Stimulated activated CD4-positive, alpha-beta T cell treated with anti-CD3 and anti-CD28 coated beads, TNF-alpha, amount 100 ng/mL, for 1 hour (primary cell): ENCODE data around the gene RBM23.
"Not testable (repeated sequence)": the region's sequence is repeated elsewhere in the genome, so short reads cannot be mapped to it uniquely, and the experiment has no call there.

Experiments used
- DNase-seq, 3 donors: peaks; one replicate each; pipeline ENCODE4 v3.0.0-alpha.2; 2020; ENCODE audit warnings: low read depth in 3 of 3, low spot score in 1 of 3

RBM23 gene

DNA sequence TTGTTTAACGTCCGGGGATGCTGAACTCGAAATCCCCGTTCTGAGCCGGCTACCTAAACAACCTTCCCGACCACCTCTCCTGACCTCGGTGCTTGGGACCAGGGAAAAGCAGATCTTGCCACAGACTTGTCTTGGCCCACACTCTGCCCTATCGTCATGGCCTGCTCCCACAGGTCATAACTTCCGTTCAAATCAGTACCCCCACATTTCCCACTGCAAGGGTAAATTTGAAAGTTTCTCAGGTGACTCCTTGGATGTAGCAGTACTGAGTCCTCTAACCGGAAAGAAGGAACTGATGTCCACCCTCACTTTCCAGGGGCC lies 612 bp upstream of the RBM23 start:
- DNase-seq, result no peak

DNA sequence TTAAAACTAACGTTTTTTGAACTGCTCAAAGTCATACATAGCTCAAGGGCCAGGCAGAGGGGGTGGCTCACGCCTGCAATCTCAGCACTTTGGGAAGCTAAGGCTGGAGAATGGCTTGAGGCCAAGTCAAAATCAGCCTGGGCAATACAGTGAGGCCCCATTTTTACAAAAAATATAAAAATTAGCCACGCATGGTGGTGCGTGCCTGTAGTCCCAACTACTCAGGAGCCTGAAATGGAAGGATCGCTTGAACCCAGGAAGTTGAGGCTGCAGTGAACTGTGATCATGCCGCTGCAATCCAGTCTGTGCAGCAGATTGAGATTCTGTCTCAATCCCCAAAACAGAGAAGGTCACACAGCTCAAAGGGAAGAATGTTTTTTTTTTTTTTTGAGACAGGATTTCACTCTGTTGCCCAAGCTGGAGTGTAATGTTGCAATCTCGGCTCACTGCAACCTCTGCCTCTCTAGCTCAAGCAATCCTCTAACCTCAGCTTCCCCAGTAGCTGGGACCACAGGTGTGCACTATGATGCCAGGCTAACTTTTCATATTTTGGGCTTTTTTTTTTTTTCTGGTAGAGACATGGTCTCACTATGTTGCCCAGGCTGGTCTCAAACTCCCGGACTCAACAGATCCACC lies 2.9 kb downstream of the RBM23 start:
- no peak for DNase-seq

DNA sequence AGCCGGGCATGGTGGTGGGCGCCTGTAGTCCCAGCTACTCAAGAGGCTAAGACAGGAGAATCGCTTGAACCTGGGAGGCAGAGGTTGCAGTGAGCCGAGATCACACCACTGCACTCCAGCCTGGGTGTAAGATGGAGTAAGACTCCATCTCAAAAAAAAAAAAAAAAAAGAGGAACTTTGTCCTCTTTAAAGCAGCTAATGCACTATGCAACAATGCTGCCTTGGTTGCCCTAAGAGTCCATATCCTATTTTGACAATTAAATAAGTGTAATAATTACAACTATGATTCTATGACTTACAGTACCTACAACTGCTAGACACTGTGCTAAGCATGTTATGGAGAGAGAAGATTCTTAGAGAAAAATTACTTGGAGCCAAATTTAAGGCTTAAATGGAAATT lies 4.1 kb downstream of the RBM23 start:
- not testable (repeated sequence) for DNase-seq

DNA sequence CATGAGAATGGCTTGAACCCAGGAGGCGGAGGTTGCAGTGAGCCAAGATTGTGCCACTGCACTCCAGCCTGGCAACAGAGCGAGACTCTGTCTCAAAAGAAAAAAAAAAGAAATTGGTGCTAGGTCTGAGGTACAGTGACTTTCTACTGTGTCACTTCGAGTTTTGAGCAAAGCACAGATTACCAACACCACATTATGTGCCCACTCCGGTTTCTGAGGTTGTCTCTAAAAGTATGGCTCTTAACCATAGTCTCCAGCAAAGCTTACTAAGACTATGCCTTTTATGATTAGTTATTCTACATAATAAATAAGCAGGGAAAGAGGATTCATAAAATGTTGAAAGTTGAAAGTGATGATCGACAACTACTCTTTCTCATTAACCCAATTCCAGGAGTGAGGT lies 8.0 kb downstream of the RBM23 start:
- DNase-seq, result no peak

DNA sequence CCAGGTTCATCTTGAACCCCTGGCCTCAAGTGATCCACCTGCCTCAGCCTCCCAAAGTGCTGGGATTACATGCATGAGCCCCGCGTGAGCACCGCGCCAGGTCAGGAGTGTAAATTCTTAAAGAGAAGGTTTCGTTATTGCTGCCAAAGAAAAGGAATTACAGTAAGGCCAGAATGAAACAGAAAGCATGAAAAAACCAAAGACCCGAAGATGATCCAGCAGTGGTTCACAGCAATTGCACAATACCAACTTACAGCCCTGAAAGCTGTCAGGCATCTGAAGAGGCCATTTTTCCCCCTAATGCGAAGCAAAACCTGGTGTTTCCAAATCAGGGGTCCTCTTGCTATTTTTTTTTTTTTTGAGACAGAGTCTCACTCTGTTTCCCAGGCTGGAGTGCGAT lies 10.3 kb downstream of the RBM23 start:
- no peak for DNase-seq

DNA sequence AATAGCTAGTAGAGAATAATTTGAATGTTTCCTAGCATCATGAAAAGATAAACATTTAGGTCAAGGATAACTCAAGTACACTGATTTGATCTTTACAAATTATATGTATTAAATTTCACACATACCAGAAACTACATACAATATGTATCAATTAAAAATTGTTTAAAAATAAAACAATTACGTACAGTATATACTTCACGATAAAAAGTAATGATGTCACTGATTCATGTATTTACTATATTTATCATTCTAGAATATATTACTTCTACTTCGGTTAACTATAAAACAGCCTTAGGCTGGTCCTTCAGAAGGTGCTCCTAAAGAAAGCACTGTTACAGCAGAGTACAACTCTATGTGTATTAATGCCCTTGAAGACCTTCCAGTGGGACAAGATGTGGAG lies 11.5 kb downstream of the RBM23 start:
- DNase-seq, result no peak

DNA sequence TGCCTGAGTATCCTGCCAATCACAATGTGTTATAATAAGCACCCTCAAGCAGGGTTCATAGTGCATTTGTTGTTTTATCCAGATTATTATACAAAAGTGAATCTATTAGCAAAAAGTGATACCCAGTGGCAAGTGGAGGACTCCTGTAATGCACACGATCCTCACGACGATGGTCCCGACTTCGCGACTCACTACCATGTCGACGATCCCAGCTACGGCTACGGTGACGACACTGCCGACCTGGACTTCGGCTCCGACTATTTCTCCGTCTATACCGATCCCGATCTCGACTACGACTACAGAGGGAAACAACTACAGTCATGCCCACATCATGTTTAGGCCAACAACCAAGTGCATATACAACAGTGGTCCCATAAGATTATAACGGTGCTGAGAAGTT lies 12.9 kb downstream of the RBM23 start:
- no peak for DNase-seq

DNA sequence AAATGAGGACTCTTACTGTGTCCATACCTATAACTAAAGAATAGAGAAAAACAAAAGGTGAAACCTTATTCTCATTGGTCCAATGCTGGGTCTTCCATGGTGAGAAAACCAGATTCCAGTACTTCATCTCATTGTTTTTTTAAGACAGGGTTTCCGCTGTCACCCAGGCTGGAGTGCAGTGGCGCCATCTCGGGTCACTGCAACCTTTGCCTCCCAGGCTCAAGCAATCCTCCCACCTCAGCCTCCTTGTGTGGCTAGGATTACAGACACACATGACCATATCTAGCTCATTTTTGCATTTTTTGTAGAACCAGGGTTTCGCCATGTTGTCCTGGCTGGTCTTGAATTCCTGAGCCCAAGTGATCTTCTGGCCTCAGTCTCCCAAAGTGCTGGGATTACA lies 13.3 kb downstream of the RBM23 start:
- no peak for DNase-seq

DNA sequence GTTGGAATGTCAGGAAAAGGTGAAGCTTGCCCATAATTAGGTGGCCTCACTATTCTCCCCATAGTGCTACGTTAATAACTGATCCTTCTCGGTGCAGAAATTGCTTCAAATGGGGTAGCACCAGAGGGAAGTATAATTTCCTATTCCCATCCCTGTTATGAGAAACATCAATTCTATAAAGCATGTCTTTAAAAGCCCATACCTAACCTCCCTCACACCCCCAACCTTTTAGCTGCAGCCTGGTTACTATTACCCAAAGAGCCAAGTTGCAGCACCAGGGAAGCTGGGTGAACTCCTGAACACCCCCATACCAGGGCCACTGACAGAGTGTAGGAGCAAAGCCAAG lies 15.2 kb downstream of the RBM23 start:
- DNase-seq, result no peak

DNA sequence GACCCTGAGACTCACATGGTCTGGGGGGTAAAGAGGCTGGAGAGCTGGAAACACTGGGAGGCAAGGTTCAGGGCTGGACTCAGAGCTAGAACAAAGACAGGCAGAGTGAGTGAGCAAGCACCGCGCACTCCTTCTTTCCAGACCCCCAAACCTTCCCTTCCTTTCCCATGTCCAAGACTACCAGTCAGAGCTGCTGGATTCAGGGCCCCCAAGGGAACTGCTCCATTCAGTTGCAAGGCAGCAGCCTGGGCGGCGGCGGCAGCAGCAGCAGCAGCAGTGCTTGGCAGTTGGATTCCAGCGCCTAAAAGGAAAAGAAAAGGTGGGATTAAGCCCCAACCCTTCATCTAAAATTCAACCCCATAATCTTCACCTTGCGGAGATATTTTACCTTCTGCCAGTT lies 17.1 kb downstream of the RBM23 start:
- no peak for DNase-seq

DNA sequence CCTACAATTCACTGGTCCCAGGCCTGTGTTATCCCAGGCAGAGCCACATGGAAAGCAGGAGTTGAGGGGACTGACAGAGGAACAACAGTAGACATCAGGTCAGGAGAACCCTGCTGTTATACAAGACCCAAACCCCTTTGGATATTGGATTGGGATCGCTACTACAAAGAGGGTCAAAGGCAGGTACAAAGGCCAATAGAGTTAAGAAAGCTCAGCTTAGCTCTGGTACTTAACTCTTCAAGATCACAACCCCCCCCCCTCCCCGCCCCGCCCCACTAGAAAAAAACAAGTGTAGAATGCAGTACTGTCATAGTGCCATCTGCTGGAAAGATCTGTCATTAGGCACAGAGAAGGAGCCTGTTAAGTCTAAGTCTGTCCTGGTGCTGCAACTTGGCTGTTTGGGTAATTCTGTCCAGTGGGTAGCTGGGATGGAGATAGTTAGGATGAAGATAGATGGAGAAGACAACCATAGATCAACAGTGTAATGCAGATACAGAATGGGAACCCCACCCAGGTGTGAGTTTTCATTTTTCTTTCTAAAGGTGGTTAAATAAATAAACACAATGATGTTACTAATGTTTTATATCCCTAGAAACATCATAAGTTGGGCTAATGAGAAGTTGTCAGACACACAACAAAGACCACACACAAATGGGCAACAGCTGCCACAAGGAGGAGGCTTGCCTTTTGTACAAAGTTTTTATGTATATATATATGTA lies 18.7 kb downstream of the RBM23 start:
- DNase-seq, result no peak

DNA sequence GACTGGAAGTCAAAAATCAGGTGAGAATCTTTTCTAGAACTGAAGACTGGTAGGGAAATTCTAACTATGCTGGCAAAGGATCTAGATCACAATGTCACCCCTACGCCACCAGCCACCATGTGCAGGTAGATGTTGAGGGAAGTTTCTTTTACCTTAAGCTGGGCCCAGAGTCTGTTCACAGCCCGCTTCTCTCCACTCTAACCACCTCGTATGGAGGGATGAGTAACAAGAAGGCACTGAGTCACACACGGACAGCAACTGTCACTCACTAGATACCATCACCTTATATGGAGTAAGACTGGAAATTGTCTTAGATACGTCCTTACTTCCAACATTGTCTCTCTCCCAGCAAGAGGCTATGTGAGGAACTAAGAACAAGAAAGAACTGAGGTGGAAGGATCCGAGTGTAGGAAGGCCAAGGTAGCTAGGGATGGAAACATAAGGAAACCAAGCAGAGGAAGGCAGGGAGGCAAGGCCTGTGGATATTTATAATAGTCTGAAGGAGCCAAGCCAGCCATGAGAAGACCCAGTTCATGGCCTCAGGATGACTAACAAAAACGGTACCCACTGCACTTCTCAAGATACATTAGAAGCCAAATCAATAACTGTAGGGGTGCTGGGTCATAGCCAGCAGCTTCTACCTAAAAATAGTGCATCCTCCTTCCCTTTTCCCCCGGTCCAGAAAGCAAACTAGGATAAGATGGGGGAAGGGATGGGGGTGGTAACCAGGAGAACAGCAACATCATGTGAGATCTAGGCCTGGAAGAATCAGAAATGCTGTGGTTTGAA lies 20.5 kb downstream of the RBM23 start:
- DNase-seq, result no peak

DNA sequence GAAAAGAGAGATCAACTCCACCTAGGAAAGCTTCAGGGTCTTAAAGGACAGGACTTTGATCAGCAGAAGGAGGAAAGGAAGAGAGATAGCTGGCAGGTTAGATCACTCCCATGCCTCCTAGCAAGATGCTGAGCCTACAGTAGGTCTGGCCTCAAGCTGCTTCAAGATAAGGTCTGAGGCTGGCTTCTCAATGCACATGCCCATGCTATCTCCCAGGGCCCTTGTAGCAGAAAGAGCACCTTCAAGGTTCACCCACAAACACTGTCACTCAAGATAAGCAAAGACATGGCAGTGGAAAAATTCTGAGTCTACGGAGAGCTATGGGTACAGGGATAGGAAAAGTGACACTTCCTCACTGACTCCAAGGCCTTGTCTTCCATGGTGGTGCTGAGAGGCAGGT lies 21.6 kb downstream of the RBM23 start:
- no peak for DNase-seq

DNA sequence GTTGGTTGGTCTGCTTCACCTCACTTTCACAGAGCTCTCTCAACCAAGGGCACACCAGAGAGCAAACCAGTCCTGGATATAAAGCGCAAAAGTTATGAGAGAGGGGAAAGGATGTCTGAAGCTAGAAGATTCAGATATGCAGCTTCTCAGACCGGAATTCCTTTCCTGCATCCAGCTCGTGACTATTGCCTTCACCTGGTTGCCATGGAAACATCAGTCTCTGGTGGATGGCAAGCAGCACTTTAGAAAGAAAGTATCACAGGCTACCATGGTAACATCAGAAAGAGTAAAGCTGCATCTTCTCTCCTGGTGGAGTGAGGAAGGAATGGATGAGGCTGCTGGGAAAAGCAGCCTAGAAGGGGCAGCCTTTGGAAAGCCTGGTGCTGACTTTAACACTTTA lies 22.2 kb downstream of the RBM23 start:
- DNase-seq, result no peak

DNA sequence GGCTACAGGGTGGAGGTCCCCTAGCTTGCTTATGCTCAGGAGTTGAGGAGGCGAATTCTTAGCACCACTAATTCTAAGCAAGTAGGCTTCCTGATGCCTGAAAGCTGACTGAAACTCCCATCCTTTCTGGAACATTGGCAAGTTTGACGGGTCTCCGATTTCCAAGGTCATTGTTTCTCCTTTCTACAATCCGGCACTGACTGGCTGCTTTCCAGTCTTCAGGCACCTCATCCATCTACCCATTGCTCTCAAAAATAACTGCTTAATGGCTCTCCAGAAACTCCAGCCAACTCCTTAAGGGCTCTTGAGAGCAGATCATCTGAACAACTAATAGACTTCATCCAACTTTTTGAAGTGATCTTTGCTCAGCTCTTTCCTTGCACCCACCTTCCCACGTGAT lies 22.6 kb downstream of the RBM23 start:
- DNase-seq, result no peak

DNA sequence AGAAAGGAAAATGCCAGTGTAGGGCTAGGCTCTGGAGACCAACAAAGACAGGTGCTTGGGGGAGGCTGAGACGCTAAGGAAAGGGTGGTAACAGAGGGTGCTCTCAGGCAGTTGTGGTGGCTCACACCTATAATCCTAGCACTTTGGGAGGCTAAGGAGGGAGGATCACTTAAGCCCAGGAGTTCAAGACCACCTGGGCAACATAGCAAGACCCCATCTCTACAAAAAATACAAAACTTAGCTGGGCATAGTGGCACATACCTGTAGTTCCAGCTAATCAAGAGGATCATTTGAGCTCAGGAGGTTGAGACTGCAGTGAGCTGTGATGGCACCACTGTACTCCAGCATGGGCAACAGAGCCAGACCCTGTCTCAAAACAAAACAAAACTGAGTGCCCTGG lies 23.5 kb downstream of the RBM23 start:
- DNase-seq, result no peak

DNA sequence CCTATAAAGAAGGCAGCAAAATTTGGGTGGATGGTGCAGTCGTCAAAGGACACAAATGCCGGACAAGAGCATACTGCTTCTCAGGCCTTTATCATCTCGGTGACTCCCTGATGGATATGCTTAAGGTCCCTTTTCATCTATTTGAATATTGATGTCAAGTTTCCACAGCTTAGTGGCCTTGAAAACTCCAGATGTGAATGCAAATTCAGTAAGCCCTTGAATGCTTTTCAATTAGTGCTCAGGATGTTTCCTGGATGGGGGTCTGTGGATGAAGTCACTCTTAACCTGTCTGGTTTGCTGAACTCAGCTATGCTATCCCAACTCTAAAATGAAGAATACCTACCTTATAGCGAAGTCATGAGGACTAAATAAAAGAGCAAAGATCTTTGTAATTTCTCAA lies 25.2 kb downstream of the RBM23 start:
- no peak for DNase-seq

DNA sequence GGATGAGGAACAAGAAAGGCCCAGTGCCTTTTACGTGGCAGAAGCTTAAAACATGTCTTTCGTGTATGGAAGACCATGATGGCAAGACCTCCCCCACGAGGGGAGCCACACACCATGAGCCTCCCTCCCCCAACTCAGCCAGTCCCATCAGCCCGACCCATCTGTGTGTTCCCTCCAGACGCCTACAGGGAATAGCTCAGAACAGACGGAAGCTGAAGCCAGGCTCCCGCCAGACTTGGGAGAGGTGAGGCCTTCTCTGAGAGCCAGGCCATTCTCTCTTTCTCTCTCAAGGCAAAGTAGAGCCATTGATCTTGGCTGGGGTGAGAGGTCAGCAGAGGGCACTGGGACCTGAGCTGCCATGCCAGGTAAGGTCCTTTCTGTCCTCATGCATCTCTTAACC lies 26.5 kb downstream of the RBM23 start:
- DNase-seq, result no peak

DNA sequence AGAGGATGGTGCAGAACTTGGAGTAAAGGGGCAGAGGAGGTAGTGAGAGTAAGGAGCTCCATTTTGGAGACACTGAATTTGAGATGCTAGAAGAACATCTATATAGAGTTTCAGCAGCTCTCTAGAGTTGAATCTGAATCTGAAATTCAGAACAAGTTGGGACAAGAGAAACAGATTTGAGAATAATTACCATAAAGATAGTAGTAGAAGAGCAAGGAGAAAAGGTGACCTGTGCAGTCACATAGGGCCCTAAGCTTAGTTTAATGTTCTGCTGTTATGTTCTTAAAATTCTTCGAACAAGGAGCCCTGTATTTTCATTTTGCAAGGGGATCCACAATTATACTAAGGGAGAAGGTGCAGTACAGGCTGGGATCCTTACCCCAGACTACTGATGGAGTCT lies 28.5 kb downstream of the RBM23 start:
- no peak for DNase-seq

DNA sequence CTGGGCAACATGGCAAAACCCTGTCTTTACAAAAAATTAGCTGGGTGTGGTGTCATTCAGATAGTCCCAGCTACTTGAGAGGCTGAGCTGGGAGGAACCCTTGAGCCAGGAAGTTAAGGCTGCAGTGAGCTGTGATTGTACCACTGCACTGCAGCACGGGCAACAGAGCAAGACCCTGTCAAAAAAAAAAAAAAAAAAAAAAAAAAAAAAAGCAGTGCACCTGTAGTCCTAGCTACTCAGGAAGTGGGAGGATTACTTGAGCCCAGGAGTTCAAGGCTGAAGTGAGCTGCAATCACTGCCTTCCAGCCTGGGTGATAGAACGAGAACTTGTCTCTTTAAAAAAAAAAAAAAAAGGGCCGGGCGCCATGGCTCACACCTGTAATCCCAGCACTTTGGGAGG lies 30.3 kb downstream of the RBM23 start:
- DNase-seq, result no peak

DNA sequence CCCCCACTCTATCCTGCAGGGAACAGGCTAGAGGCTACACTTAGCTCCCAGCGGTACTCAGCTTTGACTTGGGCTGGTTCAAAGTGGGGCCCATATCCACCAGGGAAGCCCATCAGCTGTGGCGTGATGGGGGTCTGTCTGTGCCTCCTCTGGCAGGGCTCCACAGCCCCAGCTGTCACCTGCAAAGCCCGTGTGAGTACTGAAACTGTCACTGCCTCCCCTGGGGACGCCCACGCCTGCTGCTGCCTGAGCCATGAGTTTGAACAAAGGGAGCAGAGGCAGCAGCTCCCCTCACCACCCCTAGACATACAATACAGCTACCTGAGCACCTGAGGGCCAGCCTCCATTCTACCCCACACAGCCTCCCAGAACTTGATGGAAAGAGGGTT lies 31.0 kb downstream of the RBM23 start:
- DNase-seq, result peak in 1 of 3 donors; percentile 55

DNA sequence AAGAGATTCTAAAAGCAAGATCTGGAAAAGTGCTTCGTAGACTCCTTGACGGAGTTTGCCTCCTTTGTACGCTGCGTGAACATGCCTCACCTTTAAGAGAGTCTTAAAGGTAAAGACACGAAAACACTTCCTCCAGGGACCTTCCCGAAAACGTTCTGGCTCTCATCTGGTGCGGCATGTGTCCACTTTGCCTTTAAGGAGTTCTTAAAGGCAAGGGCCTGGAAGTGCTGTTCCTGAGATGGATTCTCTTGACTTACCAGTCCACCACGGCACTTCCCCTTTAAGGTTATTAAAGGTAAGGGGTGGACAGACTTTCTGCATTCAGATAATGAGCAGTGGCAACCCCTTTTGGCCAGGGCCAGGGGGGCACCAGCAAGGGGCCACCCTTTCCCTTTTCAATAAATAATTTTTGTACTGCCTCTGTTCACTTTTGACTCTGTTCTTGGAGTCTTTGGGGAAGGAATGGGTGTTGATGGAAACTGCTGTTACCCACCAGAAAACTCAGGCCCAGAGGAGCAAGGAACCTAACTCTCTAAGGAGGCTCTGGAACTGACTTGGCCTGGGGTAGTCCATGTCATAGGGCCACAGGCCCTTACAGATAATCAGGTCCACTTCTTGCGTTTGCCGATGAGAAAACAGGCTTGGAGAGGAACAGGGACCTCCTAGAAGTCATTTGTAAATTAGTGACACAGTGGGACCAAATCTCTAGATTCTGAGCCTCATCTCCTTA lies 31.5 kb downstream of the RBM23 start:
- no peak for DNase-seq
